Activated CD4-positive, alpha-beta T cell treated with anti-CD3 and anti-CD28 coated beads, Interleukin-2, amount 10 ng/mL, durations not matched to agents 24 days and 14 days (primary cell): Measurements from ENCODE around the gene ALOX5AP. TPM values are rescaled to one million over a fixed set of nuclear protein-coding genes. Genes with fewer than 3 reads are reported as not detected.

ENCODE experiments used
- DNase-seq: peaks from one replicate; pipeline ENCODE4 v3.0.0; 2022
- H3K27ac Mint-ChIP-seq: one replicate; pipeline ENCODE4 v1.8.0; 2022; ENCODE audit warnings: mild to moderate bottlenecking, mixed read lengths
- H3K27me3 Mint-ChIP-seq: one replicate; pipeline ENCODE4 v1.8.0; 2022; ENCODE audit warnings: mixed read lengths
- H3K36me3 Mint-ChIP-seq: one replicate; pipeline ENCODE4 v1.8.0; 2022; ENCODE audit warnings: low read depth, mild to moderate bottlenecking, mixed read lengths
- H3K4me1 Mint-ChIP-seq: one replicate; pipeline ENCODE4 v1.8.0; 2021; ENCODE audit warnings: mixed read lengths
- H3K4me3 Mint-ChIP-seq: one replicate; pipeline ENCODE4 v1.8.0; 2022; ENCODE audit warnings: mild to moderate bottlenecking, moderate library complexity, mixed read lengths
- H3K9me3 Mint-ChIP-seq: one replicate; pipeline ENCODE4 v1.8.0; 2021; ENCODE audit warnings: mixed read lengths
- intact Hi-C: fragments of 100-400 bp; cut with micrococcal nuclease; formaldehyde crosslinking; loops from one replicate; pipeline ENCODE4 v1.15.1; 2023
- total RNA-seq: library from RNA; stranded (reverse); gene quantifications from 2 replicates; pipeline ENCODE4 v1.2.3, GENCODE V29; 2022

Gene ALOX5AP
- 33.3 and 33.4 TPM in 2 replicates for total RNA-seq

- Mint-ChIP-seq H3K36me3 (peaks cover 4% of the 10 kb centered on the region), H3K9me3 (no peaks in the 10 kb centered on the region), H3K27me3 (no peaks in the 10 kb centered on the region), H3K4me3 (peak within 1 kb of the TSS; percentile 86), H3K4me1 (peaks cover 63% of the 10 kb centered on the region), H3K27ac (peak within 1 kb of the TSS; percentile 95)
- intact Hi-C loops = no loop called here
- peak; percentile 81 for DNase-seq
Observed at GRCh38 chr13:30735025-30735871, at the start of gene ALOX5AP. Gene ALOX5AP (plus strand): TSS chr13:30735543. CDS start chr13:30735606, 63 bp downstream.

DNA sequence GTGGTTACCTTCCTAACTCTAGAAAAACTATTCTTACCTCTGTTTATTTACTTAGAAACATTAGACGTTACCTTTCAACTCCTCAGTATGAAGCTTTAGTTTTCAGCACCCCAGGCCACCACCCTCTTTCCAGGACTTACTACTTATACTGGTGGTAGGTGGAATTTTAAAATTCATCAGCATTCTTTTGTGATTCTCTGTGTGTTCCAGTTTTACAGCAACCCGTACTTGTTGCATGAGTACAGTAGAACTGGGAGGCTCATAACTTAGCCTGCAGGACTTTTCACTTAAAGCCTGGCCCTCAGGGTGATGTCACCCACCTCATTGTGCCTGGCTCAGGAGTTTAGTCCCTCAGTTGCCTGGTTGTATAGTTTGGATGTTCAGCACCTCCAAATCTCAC is 49.4 kb upstream of the ALOX5AP start:
- no peak for DNase-seq
- H3K27me3 Mint-ChIP-seq = peaks cover 16% of the 10 kb centered on the region
- no peaks in the 10 kb centered on the region for H3K36me3 Mint-ChIP-seq
- no peak overlapping the region for H3K27ac Mint-ChIP-seq
- intact Hi-C loops = no loop called here
- no peak overlapping the region for H3K4me3 Mint-ChIP-seq
- H3K9me3 Mint-ChIP-seq = peaks cover 4% of the 10 kb centered on the region
- H3K4me1 Mint-ChIP-seq = peaks cover 9% of the 10 kb centered on the region

DNA sequence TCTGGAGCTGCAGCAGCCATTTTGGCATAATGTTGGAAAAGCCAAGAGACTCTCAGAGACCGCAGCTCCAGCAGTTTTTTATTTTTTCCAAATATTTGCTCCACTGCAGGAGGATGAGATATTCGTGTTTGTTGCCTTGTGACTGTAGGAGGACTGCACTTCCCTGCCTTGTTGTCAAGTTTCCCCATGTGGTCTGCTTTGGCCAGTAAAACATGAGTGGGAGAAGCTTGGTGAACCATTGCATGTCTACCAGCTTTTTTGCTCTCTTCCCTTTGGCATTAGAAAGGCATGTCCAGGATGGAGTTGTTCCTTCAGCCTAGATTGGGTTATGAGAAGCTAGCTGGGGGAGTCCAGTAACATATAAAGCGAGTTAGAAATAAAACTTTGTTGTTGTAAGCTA is 47.7 kb upstream of the ALOX5AP start:
- H3K9me3 Mint-ChIP-seq = peaks cover 4% of the 10 kb centered on the region

GRCh38 chr13:30689752-30690151 is 45.6 kb upstream of the ALOX5AP start:
- Mint-ChIP-seq H3K36me3 (no peaks in the 10 kb centered on the region), H3K9me3 (peaks cover 8% of the 10 kb centered on the region), H3K4me1 (peaks cover 8% of the 10 kb centered on the region), H3K27me3 (peaks cover 31% of the 10 kb centered on the region), H3K4me3 (no peak overlapping the region), H3K27ac (no peak overlapping the region)
- intact Hi-C loops = no loop called here
- DNase-seq = no peak

More for the DNA sequence above, 47.7 kb upstream of the ALOX5AP start:
- Mint-ChIP-seq H3K27ac (no peak overlapping the region), H3K27me3 (peaks cover 14% of the 10 kb centered on the region), H3K4me3 (no peak overlapping the region), H3K4me1 (peaks cover 7% of the 10 kb centered on the region), H3K36me3 (no peaks in the 10 kb centered on the region)
- no peak for DNase-seq
- intact Hi-C loops = no loop called here

- Mint-ChIP-seq H3K27ac (peak overlapping the region; percentile 35), H3K36me3 (no peaks in the 10 kb centered on the region), H3K27me3 (peaks cover 33% of the 10 kb centered on the region), H3K4me3 (peak overlapping the region; percentile 74), H3K9me3 (peaks cover 8% of the 10 kb centered on the region), H3K4me1 (peaks cover 12% of the 10 kb centered on the region)
- peak; percentile 78 for DNase-seq
- intact Hi-C loops = no loop called here
Observed at GRCh38 chr13:30690282-30691188, 44.8 kb upstream of the ALOX5AP start.

- Mint-ChIP-seq H3K9me3 (peaks cover 8% of the 10 kb centered on the region), H3K27me3 (peaks cover 33% of the 10 kb centered on the region), H3K4me3 (no peak overlapping the region), H3K36me3 (no peaks in the 10 kb centered on the region), H3K4me1 (peaks cover 28% of the 10 kb centered on the region), H3K27ac (no peak overlapping the region)
- intact Hi-C loops = loop anchor here (2.0 kb wide), 1 partner anchor 13 kb away; no protein-coding TSS in a partner anchor
- no peak for DNase-seq
Observed at GRCh38 chr13:30692113-30692512, 43.2 kb upstream of the ALOX5AP start.

DNA sequence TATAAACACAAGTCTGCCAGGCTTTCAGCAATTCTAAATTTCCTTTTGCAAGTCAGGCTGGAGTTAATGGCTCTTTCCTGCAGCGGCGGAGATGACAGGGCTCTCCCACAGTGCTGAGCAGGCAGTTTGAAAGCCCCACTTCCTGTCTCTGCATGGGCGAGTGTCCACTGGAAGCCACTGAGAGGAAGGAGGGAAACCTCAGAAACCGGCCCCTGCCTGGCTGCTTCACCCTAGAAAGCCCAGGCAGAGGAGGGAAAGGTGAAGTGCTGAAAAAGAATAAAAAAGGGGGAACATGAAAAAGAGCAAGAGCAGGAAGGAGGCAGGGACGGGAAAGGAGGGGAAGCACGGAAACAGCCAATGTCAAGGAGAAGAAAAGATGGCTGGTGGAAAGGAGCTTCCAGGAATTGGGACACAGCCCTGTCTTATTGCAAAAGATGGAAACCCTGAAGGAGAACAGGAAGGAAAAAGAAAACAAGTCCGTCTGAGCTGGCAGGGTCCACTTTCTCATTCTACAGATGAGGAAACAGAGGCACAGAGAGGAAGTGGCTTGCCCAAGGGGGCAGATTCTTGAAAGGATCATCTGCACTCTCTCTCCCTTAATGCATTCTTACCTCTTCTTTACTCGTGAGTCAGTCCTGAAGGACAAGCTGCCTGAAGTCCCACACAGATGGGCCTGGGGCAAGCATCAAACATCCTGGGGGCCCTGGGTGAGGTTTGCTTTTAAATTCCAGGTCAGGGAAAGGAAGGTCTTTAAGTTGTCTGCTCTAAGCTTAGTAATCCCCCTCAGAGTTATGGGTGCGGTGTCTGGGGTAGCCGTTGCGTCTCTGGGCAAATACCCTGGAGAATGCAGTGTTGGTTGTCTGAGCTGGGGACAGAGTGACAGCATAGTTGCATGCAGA is 38.8 kb upstream of the ALOX5AP start:
- Mint-ChIP-seq H3K27me3 (peaks cover 44% of the 10 kb centered on the region), H3K27ac (peak overlapping the region; percentile 71), H3K4me3 (peak overlapping the region; percentile 31), H3K36me3 (no peaks in the 10 kb centered on the region), H3K9me3 (peaks cover 4% of the 10 kb centered on the region), H3K4me1 (peaks cover 32% of the 10 kb centered on the region)
- peak; percentile 67 for DNase-seq
- intact Hi-C loops = no loop called here

DNA sequence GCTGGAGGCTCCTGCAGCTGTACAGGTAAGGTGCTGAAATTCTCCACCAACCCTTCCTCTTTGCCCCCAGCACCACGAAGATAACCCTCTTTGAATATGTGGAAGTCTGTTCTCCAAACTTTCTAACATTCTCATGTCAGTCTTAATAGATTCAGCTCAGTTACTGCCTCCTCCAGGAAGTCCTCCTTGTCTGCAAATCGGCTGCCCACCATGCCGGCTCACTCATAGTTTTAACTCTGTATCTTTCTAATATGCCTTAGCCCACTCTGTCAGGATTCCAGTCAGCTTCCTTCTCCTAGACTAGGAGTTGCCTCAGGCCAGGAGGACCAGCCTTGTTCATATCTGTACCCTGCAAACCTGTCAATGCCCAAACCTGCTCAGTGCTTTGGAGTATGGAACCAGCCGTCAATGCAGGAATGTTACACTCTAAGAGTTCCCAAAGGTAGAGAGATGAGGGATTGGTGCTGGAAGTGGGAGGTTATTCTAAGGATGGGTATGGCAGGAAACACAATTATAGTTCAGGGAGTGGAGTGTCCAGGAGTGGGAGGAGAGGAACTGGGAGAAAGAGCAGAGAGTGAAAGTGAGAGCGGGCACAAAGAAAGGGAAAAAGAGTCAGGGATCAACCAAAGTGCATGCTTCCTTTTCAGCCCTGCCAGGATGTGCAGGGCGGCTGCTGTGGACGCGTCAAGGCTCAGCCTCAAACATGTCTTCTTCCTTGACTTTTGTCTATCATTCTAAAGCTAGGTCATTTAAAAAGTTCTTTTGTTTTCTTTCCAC is 38.0 kb upstream of the ALOX5AP start:
- Mint-ChIP-seq H3K4me1 (peaks cover 33% of the 10 kb centered on the region), H3K36me3 (no peaks in the 10 kb centered on the region), H3K9me3 (peaks cover 4% of the 10 kb centered on the region), H3K4me3 (no peak overlapping the region), H3K27ac (peak overlapping the region; percentile 10), H3K27me3 (peaks cover 44% of the 10 kb centered on the region)
- no peak for DNase-seq
- intact Hi-C loops = no loop called here

DNA sequence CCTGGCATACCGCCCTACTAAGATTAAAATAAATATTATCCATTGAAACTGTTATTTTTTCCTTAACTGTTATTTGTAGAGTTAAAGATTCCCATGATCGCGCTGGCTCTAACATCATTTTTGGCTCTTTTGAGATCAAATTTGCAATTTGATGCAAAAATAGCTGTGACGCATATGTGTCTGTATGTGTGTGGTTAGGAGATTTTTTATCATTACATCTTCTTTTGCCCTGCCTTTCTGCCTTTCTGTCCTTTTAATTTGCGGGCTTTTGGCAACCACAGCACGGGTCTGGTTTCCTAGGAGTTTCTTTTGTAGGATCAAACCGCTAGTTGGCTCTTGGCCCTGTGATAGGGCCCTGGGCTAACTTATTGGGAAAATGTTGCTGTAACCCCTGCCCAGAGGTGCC is 37.3 kb upstream of the ALOX5AP start:
- intact Hi-C loops = no loop called here
- H3K9me3 Mint-ChIP-seq = peaks cover 4% of the 10 kb centered on the region
- no peaks in the 10 kb centered on the region for H3K36me3 Mint-ChIP-seq
- H3K27me3 Mint-ChIP-seq = peaks cover 43% of the 10 kb centered on the region
- no peak for DNase-seq
- peaks cover 36% of the 10 kb centered on the region for H3K4me1 Mint-ChIP-seq
- H3K4me3 Mint-ChIP-seq = no peak overlapping the region
- no peak overlapping the region for H3K27ac Mint-ChIP-seq

- peaks cover 3% of the 10 kb centered on the region for H3K9me3 Mint-ChIP-seq
- H3K4me1 Mint-ChIP-seq = peaks cover 36% of the 10 kb centered on the region
- no peak for DNase-seq
- H3K4me3 Mint-ChIP-seq = no peak overlapping the region
- intact Hi-C loops = no loop called here
- H3K27ac Mint-ChIP-seq = no peak overlapping the region
- no peaks in the 10 kb centered on the region for H3K36me3 Mint-ChIP-seq
- peaks cover 40% of the 10 kb centered on the region for H3K27me3 Mint-ChIP-seq
Observed at GRCh38 chr13:30698488-30699005, 36.8 kb upstream of the ALOX5AP start.

GRCh38 chr13:30700364-30700763 is 35.0 kb upstream of the ALOX5AP start:
- intact Hi-C loops = no loop called here
- H3K4me1 Mint-ChIP-seq = peaks cover 32% of the 10 kb centered on the region
- H3K27ac Mint-ChIP-seq = no peak overlapping the region
- no peak overlapping the region for H3K4me3 Mint-ChIP-seq
- H3K9me3 Mint-ChIP-seq = no peaks in the 10 kb centered on the region
- peaks cover 36% of the 10 kb centered on the region for H3K27me3 Mint-ChIP-seq
- DNase-seq = no peak
- no peaks in the 10 kb centered on the region for H3K36me3 Mint-ChIP-seq

DNA sequence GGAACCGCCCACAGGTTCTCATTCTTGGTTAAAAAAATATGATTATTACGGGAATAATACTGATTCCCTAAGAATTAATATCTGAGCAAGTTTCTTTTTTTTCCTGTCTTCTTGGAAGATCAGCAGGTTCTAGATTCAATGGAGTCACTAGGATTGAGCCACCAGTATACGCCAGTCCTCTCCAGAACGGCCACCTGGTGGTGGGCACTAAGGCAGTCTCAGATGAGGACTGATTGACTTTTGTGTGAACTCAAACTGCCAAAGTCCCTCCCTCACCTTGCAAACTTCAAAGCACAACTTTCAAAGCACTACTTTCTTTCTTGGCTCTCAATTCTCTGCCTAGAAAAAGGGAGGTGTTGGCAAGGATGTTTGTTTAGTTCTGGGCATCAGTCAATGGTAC is 33.3 kb upstream of the ALOX5AP start:
- DNase-seq = no peak
- Mint-ChIP-seq H3K4me3 (no peak overlapping the region), H3K4me1 (peaks cover 15% of the 10 kb centered on the region), H3K36me3 (no peaks in the 10 kb centered on the region), H3K9me3 (no peaks in the 10 kb centered on the region), H3K27ac (no peak overlapping the region), H3K27me3 (peaks cover 37% of the 10 kb centered on the region)
- intact Hi-C loops = no loop called here
